BE2C (cell line): ENCODE measurements around the gene SLAMF9.

Source experiments
- DNase-seq: peaks from one replicate; pipeline ENCODE4 v3.0.0-alpha.2; 2020
- H3K27me3 ChIP-seq: fragments of 250-450 bp; sonication (Bioruptor Pico); 2 replicates; pipeline ENCODE4 v1.5.1; 2020; ENCODE audit warnings: mild to moderate bottlenecking
- H3K36me3 ChIP-seq: fragments of 250-450 bp; sonication (Bioruptor Pico); 2 replicates; pipeline ENCODE4 v1.5.1; 2020; ENCODE audit warnings: mild to moderate bottlenecking
- H3K4me1 ChIP-seq: fragments of 250-450 bp; sonication (Bioruptor Pico); 2 replicates; pipeline ENCODE4 v1.5.1; 2020
- H3K4me3 ChIP-seq: 2 replicates; pipeline ENCODE4 v1.5.1; 2011; ENCODE audit warnings: low read depth, low read length
- H3K9me3 ChIP-seq: fragments of 250-450 bp; sonication (Bioruptor Pico); 2 replicates; pipeline ENCODE4 v1.5.1; 2020
- CTCF ChIP-seq: IDR thresholded peaks from 2 replicates; pipeline ENCODE4 v1.5.1; 2012; ENCODE audit warnings: mild to moderate bottlenecking, low read depth, low read length

Gene SLAMF9

GRCh38 chr1:159932296-159933285 lies 21.4 kb downstream of the SLAMF9 start:
- H3K9me3 ChIP-seq, result no peaks in the 10 kb centered on the region
- no peak for TF ChIP-seq CTCF
- H3K4me3 ChIP-seq, result no peak overlapping the region
- H3K36me3 ChIP-seq, result no peaks in the 10 kb centered on the region
- no peak for DNase-seq
- H3K4me1 ChIP-seq, result no peaks in the 10 kb centered on the region
- no peaks in the 10 kb centered on the region for H3K27me3 ChIP-seq

GRCh38 chr1:159931795-159932173 lies 22.3 kb downstream of the SLAMF9 start:
- Histone ChIP-seq H3K36me3 (no peaks in the 10 kb centered on the region), H3K27me3 (no peaks in the 10 kb centered on the region), H3K9me3 (no peaks in the 10 kb centered on the region), H3K4me3 (no peak overlapping the region), H3K4me1 (no peaks in the 10 kb centered on the region)
- no peak for DNase-seq
- TF ChIP-seq CTCF, result no peak

GRCh38 chr1:159931101-159931794 lies 22.8 kb downstream of the SLAMF9 start:
- H3K36me3 ChIP-seq, result no peaks in the 10 kb centered on the region
- no peak for TF ChIP-seq CTCF

GRCh38 chr1:159930634-159931033 lies 23.4 kb downstream of the SLAMF9 start:
- Histone ChIP-seq H3K27me3 (no peaks in the 10 kb centered on the region), H3K4me3 (no peak overlapping the region), H3K9me3 (no peaks in the 10 kb centered on the region), H3K4me1 (no peaks in the 10 kb centered on the region), H3K36me3 (no peaks in the 10 kb centered on the region)
- DNase-seq, result no peak
- TF ChIP-seq CTCF, result no peak

More at GRCh38 chr1:159931101-159931794, 22.8 kb downstream of the SLAMF9 start:
- DNase-seq, result no peak
- no peak overlapping the region for H3K4me3 ChIP-seq
- no peaks in the 10 kb centered on the region for H3K9me3 ChIP-seq
- no peaks in the 10 kb centered on the region for H3K4me1 ChIP-seq
- H3K27me3 ChIP-seq, result no peaks in the 10 kb centered on the region

- no peaks in the 10 kb centered on the region for H3K36me3 ChIP-seq
- H3K9me3 ChIP-seq, result no peaks in the 10 kb centered on the region
- no peaks in the 10 kb centered on the region for H3K4me1 ChIP-seq
- no peak overlapping the region for H3K4me3 ChIP-seq
- H3K27me3 ChIP-seq, result peaks cover 2% of the 10 kb centered on the region; the same call in 1 of the 2 replicates
- DNase-seq, result no peak
- no peak for TF ChIP-seq CTCF
Observed at GRCh38 chr1:159930216-159930615, 23.8 kb downstream of the SLAMF9 start.
